GM18861 (cell line): ENCODE results near the gene TAS2R40.
A peak's percentile ranks its signal among the peaks of the same experiment; 100 is the strongest.
"Not testable (repeated sequence)": the region's sequence is repeated elsewhere in the genome, so short reads cannot be mapped to it uniquely, and the experiment has no call there.

Experiments
- ATAC-seq: cut with Tn5 transposase; IDR thresholded peaks from one replicate; pipeline ENCODE4 v1.9.1; 2021; ENCODE audit not compliant: unreplicated experiment

The TAS2R40 gene

DNA sequence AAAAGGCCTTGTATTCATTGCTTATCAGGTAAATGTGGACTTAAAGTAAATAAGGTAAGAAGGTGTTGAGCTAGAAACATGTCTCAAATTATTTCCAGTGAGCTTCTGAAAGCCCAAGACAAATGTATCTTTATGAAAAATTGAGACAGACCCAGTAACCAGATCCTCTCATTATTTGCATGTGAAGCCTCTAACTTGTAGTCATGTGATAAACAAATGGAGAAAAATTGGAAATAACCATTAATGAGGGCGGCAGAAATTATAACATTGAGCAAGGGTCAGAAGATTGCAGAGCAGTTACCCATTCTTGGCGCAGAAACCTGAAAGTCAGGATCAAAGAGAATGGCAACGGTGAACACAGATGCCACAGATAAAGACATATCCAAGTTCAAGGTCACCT lies at the start of gene TAS2R40:
Gene TAS2R40, plus strand, starts transcription at position 301 of the 400 bp plus-strand sequence. Its CDS starts 42 bp downstream, at position 343.
- no peak for ATAC-seq

GRCh38 chr7:143172354-143172753 lies 49.5 kb upstream of the TAS2R40 start:
- ATAC-seq: no peak

GRCh38 chr7:143176128-143176527 lies 45.7 kb upstream of the TAS2R40 start:
- ATAC-seq: no peak

DNA sequence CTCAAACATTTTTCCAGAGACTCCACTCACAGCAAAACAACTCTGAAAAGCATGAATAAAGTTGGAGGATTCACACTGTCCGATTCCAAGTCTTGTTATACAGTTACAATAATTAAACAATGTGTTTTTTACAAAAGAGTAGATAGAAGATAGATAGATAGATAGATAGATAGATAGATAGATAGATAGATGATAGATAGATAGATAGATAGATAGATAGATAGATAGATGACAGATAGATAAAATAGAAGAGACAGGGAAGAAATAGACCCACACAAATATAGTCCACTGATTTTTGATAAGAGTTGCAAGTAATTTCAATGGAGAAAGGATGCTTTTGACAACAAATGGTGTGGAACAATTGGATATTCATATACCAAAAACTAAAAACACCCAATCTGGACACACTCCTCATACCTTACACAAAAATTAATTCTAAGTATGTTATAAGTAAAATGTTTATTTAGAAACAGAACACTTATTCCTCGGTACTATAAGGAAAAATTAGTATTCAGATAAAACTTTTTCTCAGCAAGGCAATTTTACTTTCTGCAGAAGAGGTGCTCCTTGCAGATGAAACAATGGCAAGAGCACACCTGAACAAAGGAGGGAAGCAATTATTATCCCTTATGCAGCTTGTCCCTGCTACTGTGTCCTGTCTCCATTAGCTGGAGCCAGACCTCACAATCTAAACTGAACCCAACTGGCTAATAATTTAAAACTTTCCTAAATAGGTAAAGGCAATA lies 44.3 kb upstream of the TAS2R40 start:
- ATAC-seq: no peak

- not testable (repeated sequence) for ATAC-seq
Observed at GRCh38 chr7:143180771-143181170, 41.1 kb upstream of the TAS2R40 start.

DNA sequence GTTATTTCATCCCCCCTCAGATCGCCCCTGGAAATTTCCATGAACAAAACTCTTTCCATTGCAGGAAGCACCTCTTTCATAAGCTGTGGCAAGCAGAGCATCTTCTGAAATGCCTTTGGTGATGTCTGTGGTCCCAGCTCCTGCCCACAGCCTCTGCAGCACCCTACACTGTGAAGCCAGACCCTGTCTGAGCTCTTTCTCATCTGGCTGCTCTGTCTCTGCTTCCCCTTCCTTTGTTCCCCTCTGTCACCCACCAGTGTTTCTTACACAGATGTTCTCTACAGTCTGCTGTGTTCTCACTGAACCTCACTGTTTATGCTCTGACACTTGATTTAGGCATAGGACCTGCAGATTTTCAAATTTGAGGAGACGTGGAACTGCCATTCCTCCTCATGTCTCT lies 40.5 kb upstream of the TAS2R40 start:
- ATAC-seq: no peak

- no peak for ATAC-seq
Observed at GRCh38 chr7:143183024-143183423, 38.8 kb upstream of the TAS2R40 start, which contains the start of gene TAS2R39. Gene TAS2R39 (plus strand): TSS chr7:143183419. CDS start chr7:143183419, 0 bp downstream.

GRCh38 chr7:143185551-143185950 lies 36.3 kb upstream of the TAS2R40 start:
- no peak for ATAC-seq

DNA sequence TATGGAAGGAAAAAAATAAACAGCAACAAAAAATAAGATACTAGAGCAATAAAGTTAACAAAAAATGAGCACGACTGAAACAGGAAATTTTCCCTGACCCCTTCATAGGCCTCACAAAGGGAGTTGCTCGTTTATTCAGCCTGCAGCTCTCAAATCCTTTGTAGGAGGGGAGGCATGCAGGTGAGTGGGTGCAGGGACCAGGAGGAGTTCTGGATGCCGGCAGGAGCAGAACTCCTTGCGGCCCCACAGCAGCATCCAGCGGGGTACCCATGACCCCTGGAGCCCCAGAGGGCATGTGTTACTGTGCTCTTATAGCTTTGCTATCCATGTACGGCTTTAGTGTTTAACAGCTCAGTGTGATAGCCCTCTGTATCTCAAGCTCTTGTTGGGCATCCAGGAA lies 32.8 kb upstream of the TAS2R40 start:
- no peak for ATAC-seq

GRCh38 chr7:143193880-143194279 lies 28.0 kb upstream of the TAS2R40 start:
- ATAC-seq: no peak

GRCh38 chr7:143199040-143199439 lies 22.8 kb upstream of the TAS2R40 start:
- no peak for ATAC-seq

- ATAC-seq: no peak
Observed at GRCh38 chr7:143202161-143202560, 19.7 kb upstream of the TAS2R40 start.

DNA sequence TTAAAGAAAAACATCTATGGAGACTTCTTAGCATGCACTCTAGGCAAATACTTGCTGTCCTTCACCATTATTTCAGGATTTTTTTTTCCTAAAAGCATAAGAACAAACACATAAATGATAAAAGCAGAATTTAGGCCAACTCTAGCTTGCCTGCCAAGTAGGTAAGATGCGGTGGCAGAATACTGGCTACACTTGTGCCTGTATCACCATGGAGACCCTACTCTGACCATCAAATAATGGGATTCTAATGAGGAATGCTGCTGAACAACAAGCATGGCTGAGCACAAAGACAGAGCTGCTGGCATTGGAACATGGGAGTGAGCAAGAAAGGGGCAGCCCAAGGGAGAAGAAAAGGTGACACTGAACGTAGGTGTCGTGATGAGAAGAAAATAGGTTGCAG lies 18.5 kb upstream of the TAS2R40 start:
- no peak for ATAC-seq

GRCh38 chr7:143205560-143206293 lies 16.1 kb upstream of the TAS2R40 start:
- peak; percentile 92 for ATAC-seq

- no peak for ATAC-seq
Observed at GRCh38 chr7:143210541-143210940, 11.3 kb upstream of the TAS2R40 start.

DNA sequence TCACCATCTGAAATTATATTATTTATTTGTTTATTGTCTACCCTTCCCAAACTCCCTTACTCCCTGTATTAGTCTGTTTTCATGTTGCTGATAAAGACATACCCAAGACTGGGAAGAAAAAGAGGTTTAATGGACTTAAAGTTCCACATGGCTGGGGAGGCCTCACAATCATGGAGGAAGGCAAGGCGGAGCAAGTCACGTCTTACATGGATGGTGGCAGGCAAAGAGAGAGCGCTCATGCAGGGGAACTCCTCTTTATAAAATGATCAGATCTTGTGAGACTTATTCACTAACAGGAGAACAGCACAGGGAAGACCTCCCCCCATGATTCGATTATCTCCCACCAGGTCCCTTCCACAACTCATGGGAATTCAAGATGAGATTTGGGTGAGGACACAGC lies 8.4 kb upstream of the TAS2R40 start:
- ATAC-seq: not testable (repeated sequence)

- peak; percentile 92 for ATAC-seq
Observed at GRCh38 chr7:143214789-143215679, 6.8 kb upstream of the TAS2R40 start.

DNA sequence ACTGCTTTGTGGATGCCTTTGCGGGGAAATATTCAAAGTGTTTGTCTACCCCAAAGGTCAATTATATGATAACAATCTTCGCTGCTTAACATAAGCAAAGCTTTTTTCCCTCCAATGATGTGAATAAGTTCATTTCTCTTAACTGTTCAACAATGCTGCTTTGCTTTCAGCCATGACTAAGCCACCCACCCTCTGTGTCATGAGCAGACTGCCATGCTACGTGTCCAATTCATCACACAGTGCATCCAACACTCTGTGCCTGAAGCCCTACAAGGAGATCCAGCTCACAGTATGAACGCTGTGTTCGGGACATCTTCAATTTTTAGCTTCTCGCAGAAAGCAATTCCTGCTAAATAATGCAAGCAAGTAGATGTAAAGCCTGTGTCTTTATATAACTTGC lies 5.7 kb upstream of the TAS2R40 start:
- no peak for ATAC-seq

GRCh38 chr7:143216686-143217085 lies 5.2 kb upstream of the TAS2R40 start:
- ATAC-seq: no peak

- no peak for ATAC-seq
Observed at GRCh38 chr7:143217806-143218205, 4.0 kb upstream of the TAS2R40 start.

DNA sequence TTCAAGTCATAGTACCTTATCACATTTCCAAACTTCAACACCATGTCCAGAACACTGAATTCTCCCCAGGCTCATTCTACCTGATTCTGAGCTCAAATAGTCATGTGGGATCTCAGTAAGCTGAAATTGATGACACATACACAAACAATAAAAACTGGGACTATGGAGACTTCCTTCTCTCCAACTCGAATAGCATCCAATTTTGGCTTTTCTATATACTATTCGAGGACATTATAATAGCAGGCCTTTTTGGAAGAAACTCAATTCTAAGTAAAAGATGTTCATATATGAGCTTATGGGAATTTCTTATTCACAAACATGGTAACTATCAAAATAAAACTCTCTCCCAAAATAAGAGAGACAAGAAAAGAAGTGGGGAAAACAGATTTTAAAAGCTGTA lies 551 bp upstream of the TAS2R40 start:
- ATAC-seq: no peak
